Duodenal mucosa (tissue), 2 donors: Measurements from ENCODE around the gene DSCAML1.

Source experiments
- H3K27ac ChIP-seq: one replicate; pipeline ENCODE4 v1.7.0; 2013; ENCODE audit warnings: low read depth, low read length
- H3K27me3 ChIP-seq, 2 donors: one replicate each; pipeline ENCODE4 v1.7.0; 2013; ENCODE audit warnings: low read length in 2 of 2, control low read depth in 1 of 2; ENCODE audit not compliant: insufficient read depth in 2 of 2, control insufficient read depth in 1 of 2
- H3K36me3 ChIP-seq, 2 donors: one replicate each; pipeline ENCODE4 v1.7.0; 2013; ENCODE audit warnings: low read length in 2 of 2, control low read depth in 1 of 2; ENCODE audit not compliant: insufficient read depth in 2 of 2, control insufficient read depth in 1 of 2
- H3K4me1 ChIP-seq, 2 donors: one replicate each; pipeline ENCODE4 v1.7.0; 2013; ENCODE audit warnings: low read length in 2 of 2, control low read depth in 1 of 2; ENCODE audit not compliant: insufficient read depth in 2 of 2, control insufficient read depth in 1 of 2
- H3K4me3 ChIP-seq, 2 donors: one replicate each; pipeline ENCODE4 v1.7.0; 2013; ENCODE audit warnings: low read length in 2 of 2, low read depth in 1 of 2
- H3K9ac ChIP-seq, 2 donors: one replicate each; pipeline ENCODE4 v1.7.0; 2013; ENCODE audit warnings: low read length in 2 of 2, low read depth in 1 of 2
- H3K9me3 ChIP-seq, 2 donors: one replicate each; pipeline ENCODE4 v1.7.0; 2013; ENCODE audit warnings: low read length in 2 of 2, control low read depth in 1 of 2; ENCODE audit not compliant: control insufficient read depth in 1 of 2

Gene DSCAML1

DNA sequence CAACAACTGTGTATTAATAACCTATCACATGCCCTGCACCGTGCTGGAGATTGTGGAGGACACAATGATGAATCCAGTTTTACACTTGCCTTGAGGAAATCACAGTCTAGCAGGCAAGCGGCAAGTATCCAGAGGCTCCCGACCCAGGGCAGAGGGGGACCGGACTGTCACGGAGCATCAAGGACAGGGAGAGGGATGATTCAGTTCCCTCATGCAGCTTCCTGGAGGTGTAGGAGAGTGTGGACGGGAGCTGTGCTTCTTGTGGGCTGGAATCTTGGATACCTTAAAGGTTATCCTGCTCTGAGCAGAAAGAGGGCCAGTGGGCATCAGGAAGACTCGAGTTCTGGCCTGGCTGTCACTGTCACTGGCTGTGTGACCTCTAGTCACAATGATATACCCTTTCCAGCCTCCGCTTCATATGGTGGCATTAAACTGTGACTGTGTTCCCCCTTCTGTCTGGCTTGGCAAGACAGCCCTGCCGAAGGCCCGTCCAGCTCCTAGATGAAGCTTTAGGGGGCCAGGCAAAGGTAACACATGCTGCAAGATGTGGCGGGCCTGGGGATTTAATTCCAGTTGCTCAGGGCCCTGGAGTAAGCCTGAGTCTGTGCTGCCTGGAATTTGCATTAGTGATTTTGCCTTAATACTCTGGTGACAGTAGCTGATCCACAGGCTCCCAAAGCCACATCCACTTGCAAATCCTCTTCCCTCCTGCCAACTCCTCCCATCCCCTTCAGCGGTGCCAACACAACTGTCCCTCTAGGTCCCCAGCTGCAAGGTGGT, 162.8 kb downstream of the DSCAML1 start:
- Histone ChIP-seq H3K27me3 (no peaks in the 10 kb centered on the region), H3K9me3 (no peaks in the 10 kb centered on the region), H3K36me3 (no peaks in the 10 kb centered on the region), H3K27ac (no peak overlapping the region), H3K4me1 (no peaks in the 10 kb centered on the region), H3K4me3 (no peak overlapping the region), H3K9ac (no peak overlapping the region)

DNA sequence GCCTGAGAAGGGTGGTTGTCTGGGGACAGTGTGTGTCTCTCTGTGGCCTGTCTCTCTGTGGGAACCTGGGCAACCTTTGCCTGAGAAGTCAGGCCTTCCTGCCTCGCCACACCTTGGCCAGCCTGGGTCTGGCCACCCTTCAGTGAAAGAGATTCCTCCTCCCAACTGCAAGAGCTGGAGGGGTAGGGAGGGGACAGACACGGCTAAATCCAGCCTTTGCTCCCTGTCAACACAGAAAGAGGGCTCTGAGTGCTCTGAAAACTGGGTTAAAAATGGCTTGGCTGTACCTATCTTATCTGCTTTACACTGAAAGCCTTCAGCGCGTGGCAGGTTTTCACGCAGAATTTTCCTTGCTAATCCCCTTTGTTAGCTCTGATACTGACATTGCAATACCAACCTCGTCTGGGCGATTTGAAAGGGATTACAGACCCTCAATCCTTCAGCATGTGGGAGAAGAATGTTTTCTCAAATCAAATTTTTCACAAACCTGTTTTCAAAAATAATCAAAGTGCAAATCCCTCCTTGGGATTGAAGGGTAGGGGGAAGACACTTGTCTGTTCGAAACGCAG, 163.7 kb downstream of the DSCAML1 start:
- Histone ChIP-seq H3K4me1 (no peaks in the 10 kb centered on the region), H3K27me3 (no peaks in the 10 kb centered on the region), H3K9ac (no peak overlapping the region), H3K36me3 (no peaks in the 10 kb centered on the region), H3K9me3 (no peaks in the 10 kb centered on the region), H3K27ac (no peak overlapping the region), H3K4me3 (no peak overlapping the region)

DNA sequence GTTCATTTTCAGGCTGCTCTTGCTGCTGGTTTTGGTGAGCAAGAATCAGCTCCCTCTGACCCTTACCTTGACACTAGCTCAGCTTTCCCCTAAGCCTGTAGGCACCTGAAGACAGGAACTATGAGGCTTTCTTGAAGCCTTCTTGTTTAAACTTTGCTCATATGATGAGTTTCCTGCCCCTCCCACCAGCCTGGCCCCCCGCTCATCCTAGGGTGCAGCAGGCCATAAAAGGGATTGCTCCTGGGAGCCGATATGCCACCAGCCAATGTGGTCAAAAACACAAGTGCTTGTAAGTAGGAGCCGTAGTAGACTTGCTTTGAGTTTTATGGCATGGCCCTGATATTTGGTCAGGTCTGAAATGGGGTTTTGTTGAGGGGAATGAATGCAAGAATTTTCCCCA, 164.7 kb downstream of the DSCAML1 start:
- Histone ChIP-seq H3K27ac (no peak overlapping the region), H3K4me3 (no peak overlapping the region), H3K9ac (no peak overlapping the region), H3K27me3 (no peaks in the 10 kb centered on the region), H3K36me3 (no peaks in the 10 kb centered on the region), H3K4me1 (no peaks in the 10 kb centered on the region), H3K9me3 (no peaks in the 10 kb centered on the region)

DNA sequence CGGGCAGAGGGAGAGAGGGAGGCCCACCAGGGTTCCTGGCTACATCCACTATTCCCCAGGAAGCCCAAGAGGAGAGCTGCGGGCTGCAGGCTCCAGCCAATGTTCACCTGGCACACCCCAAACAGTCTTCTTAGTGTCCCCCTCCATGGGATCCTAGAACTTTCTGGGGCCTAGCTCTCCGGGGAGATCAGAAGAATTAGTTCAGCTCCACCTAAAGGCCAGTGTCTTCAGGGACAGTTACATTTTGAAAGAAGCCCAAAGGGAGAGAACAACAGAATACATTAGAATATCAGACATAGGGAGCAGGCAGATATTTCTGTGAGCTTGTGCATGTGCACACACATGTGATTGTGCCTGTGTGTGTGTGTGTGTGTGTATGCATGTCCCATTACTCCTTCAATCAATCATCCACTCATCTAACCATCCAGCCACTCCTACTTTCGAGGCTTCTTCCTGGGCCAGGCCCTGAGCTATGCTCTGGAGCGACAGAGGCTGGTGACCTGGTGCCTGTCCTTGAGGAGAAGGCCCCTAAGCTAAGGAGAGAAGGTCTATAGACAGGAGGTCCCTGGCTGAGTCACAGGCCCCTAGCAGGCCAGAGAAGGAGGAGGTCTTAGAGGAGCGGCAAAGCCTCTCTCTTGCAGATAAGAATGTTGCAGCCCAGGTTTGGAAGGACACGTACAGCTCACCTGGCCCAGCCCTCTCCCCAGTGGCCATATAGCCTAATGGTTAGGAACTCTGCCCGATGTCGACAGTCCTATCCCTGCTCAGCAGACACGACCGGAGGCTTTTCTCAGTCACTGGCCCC, 165.5 kb downstream of the DSCAML1 start:
- Histone ChIP-seq H3K27me3 (no peaks in the 10 kb centered on the region), H3K4me1 (no peaks in the 10 kb centered on the region), H3K9me3 (no peaks in the 10 kb centered on the region), H3K36me3 (no peaks in the 10 kb centered on the region), H3K9ac (no peak overlapping the region), H3K4me3 (no peak overlapping the region), H3K27ac (no peak overlapping the region)

DNA sequence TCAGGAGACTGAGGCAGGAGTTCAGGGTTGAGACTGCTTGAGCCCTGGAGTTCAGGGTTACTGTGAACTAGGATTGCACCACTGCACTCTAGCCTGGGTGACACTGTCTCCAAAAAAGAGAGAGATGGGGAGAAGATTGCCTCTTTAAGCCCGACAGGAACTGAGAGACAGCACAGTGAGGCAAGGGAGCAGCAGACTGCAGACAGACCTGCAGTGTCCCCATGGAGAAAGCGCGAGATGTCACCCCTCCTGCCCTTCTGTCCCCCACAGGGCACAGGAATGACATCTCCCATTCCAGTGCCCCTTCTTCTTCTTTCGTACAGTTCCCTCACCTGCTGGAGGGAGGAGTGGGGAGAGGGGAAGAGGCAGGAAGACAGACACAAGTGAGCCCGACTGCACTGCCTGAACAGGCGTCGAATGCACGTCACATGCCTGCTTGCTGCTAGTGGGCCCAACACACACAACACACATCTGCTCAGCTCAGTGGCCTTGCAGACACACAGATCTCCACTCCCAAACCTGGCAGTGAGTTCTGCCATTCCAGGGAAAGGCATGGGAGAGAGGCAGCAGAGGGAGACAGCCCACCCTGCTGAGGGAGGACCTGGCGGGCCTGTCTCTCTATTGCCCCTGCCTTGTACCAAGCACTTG, 167.0 kb downstream of the DSCAML1 start:
- Histone ChIP-seq H3K27me3 (no peaks in the 10 kb centered on the region), H3K36me3 (no peaks in the 10 kb centered on the region), H3K9ac (no peak overlapping the region), H3K4me3 (no peak overlapping the region), H3K27ac (no peak overlapping the region), H3K9me3 (no peaks in the 10 kb centered on the region), H3K4me1 (no peaks in the 10 kb centered on the region)

DNA sequence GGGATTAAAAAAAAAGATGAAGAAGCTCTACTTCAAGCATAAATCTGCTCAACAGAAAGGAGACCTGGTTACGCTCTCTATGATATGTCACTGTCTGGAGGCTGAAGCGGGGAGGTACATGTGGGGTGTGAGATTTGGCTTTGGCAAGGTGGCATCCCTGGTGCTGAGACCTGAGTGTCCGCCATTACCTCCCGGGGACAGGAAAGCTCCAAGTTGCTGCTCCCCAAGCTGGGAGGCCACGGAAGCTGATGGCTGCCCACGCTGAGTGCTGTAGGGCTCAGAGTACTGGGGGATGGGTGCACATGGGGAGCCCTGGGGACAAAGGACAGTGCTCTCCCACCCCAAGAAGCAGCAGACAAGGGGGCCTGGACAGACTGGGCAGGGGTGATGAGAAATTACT, 167.9 kb downstream of the DSCAML1 start:
- H3K27ac ChIP-seq: no peak overlapping the region
- no peaks in the 10 kb centered on the region for H3K4me1 ChIP-seq

DNA sequence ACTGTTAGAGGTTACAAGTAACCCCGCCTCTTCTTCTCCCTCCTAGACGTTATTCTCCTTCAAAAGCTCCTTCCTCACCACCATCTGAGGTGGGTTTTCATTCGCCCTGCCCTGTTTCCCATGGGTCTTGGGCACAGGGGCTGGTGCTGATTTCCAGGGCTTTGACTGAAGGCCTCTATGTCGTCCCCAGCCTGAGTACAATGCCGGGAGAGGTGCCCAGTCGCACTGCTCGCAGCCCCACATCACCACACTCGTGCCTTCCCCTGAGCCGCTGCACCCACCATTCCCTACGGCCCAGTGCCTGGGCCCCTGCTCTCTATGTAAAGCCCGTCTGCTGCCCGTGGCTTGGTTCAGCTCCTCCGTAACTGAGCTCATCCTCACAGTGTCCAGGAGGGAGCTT, 169.8 kb downstream of the DSCAML1 start:
- Histone ChIP-seq H3K4me3 (no peak overlapping the region), H3K9me3 (peaks cover 0 to 1% of the 10 kb centered on the region in 2 donors), H3K9ac (no peak overlapping the region), H3K4me1 (no peaks in the 10 kb centered on the region), H3K27me3 (no peaks in the 10 kb centered on the region), H3K36me3 (no peaks in the 10 kb centered on the region), H3K27ac (no peak overlapping the region)

More for the DNA sequence above, 167.9 kb downstream of the DSCAML1 start:
- Histone ChIP-seq H3K27me3 (no peaks in the 10 kb centered on the region), H3K36me3 (no peaks in the 10 kb centered on the region), H3K4me3 (no peak overlapping the region), H3K9ac (no peak overlapping the region), H3K9me3 (no peaks in the 10 kb centered on the region)

DNA sequence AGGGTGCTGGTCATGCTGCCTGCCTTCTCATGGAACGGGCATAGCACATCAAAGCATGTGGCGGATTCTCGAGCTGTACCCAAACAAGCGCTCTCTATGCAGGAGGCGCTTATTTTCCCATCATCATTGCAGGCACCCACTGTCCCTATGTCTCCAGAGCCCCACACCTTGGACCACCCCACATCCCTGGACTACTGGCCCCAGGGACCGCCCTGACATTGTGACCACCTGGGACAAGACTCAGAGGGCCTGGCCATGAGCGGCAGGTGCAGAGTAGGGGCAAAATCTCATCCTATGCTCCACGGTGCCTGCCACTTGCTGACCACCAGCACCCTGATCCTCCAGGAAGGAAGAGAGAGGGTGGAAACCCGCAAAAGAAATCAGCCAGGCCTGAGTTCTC, 170.4 kb downstream of the DSCAML1 start:
- Histone ChIP-seq H3K4me3 (no peak overlapping the region), H3K9me3 (peaks cover 1 to 7% of the 10 kb centered on the region in 2 donors), H3K27ac (no peak overlapping the region), H3K9ac (no peak overlapping the region), H3K4me1 (no peaks in the 10 kb centered on the region), H3K27me3 (no peaks in the 10 kb centered on the region), H3K36me3 (no peaks in the 10 kb centered on the region)

DNA sequence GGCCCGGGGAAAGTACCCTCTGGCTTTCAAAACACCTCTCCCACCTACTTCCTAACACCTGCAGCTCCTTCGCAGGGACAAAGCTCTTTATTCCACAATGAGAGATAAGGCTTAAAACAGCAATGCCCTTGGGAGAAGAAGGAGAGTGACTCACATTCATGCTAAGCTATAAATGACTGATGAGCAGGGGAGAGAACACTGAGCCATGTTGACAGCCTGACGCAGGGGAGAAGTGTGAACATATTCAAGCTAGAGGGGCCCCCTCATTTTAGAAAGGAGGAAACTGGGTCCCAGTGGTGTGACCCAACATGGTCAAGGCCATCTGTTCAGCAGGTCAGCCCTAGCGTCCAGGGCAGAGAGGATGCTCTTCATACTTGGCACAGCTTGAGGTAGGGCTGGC, 171.8 kb downstream of the DSCAML1 start:
- H3K36me3 ChIP-seq: no peaks in the 10 kb centered on the region
- no peak overlapping the region for H3K9ac ChIP-seq
- peaks cover 5 to 10% of the 10 kb centered on the region in 2 donors for H3K9me3 ChIP-seq
- no peaks in the 10 kb centered on the region for H3K27me3 ChIP-seq
- no peak overlapping the region for H3K27ac ChIP-seq
- H3K4me3 ChIP-seq: no peak overlapping the region
- no peaks in the 10 kb centered on the region for H3K4me1 ChIP-seq

DNA sequence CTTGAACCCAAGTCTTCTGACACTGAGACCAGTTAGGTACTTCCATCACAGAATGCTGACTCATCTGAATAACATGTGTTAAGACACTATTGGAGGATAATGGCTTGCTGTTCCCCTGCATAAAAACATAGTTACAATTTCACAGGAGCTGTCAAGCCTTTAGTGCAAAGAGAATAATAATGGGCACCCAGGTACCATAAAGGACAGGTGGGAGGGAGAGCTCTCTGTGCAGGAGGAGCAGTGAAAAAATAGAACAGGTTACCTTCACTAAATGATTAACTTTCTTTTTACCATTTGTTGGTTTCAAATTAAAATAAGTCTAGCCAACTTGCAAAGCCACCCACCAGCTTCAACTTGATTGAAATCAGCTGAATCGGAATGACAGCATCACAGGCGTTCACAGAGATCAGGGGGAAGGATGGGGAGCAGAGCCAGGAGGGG, 173.2 kb downstream of the DSCAML1 start:
- Histone ChIP-seq H3K36me3 (no peaks in the 10 kb centered on the region), H3K4me3 (no peak overlapping the region), H3K4me1 (no peaks in the 10 kb centered on the region), H3K27ac (no peak overlapping the region), H3K27me3 (no peaks in the 10 kb centered on the region), H3K9me3 (peaks cover 5 to 10% of the 10 kb centered on the region in 2 donors), H3K9ac (no peak overlapping the region)
